Immature natural killer cell (primary cell): Measurements from ENCODE around the gene LTF. TPM values are rescaled to one million over a fixed set of nuclear protein-coding genes. Genes with fewer than 3 reads are reported as not detected.
"Not testable (repeated sequence)": the region's sequence is repeated elsewhere in the genome, so short reads cannot be mapped to it uniquely, and the experiment has no call there.

Experiments
- DNase-seq, 3 donors: peaks; one replicate each; pipeline ENCODE4 v3.0.0; 2022; ENCODE audit warnings: mixed read lengths in 1 of 3
- H3K27ac Mint-ChIP-seq, 6 donors: one replicate each; pipeline ENCODE4 v1.8.0; 2020; ENCODE audit warnings: mixed read lengths in 6 of 6, mild to moderate bottlenecking in 5 of 6, inconsistent platforms in 4 of 6, moderate library complexity in 3 of 6
- H3K27me3 Mint-ChIP-seq, 3 donors: one replicate each; pipeline ENCODE4 v1.8.0; 2020 to 2021; ENCODE audit warnings: low read depth in 3 of 3, mild to moderate bottlenecking in 3 of 3, mixed read lengths in 3 of 3, moderate library complexity in 3 of 3, inconsistent platforms in 1 of 3
- H3K36me3 Mint-ChIP-seq, 3 donors: one replicate each; pipeline ENCODE4 v1.8.0; 2020; ENCODE audit warnings: mixed read lengths in 3 of 3, inconsistent platforms in 2 of 3, mild to moderate bottlenecking in 2 of 3
- H3K4me1 Mint-ChIP-seq, 2 donors: one replicate each; pipeline ENCODE4 v1.8.0; 2020; ENCODE audit warnings: inconsistent platforms in 2 of 2, mild to moderate bottlenecking in 2 of 2, mixed read lengths in 2 of 2, moderate library complexity in 1 of 2
- H3K4me3 Mint-ChIP-seq, 5 donors: one replicate each; pipeline ENCODE4 v1.8.0; 2020; ENCODE audit warnings: mild to moderate bottlenecking in 5 of 5, mixed read lengths in 5 of 5, inconsistent platforms in 3 of 5, moderate library complexity in 3 of 5
- H3K9me3 Mint-ChIP-seq, 6 donors: one replicate each; pipeline ENCODE4 v1.8.0; 2020; ENCODE audit warnings: mild to moderate bottlenecking in 6 of 6, mixed read lengths in 6 of 6, inconsistent platforms in 4 of 6, moderate library complexity in 3 of 6
- polyA plus RNA-seq, 3 donors: library from polyadenylated mRNA; unstranded; fragments of 300-500 nt; fragmentation: Illumina TruSeq; gene quantifications; one replicate each; pipeline ENCODE4 v1.2.3, GENCODE V29; 2021

The LTF gene
- polyA plus RNA-seq, 3 donors from 2014 or later = not detected

GRCh38 chr3:46496746-46497555, 32.2 kb upstream of the LTF start:
- Mint-ChIP-seq H3K36me3 (no peaks in the 10 kb centered on the region), H3K9me3 (no peaks in the 10 kb centered on the region), H3K4me1 (no peaks in the 10 kb centered on the region), H3K27ac (no peak overlapping the region), H3K4me3 (no peak overlapping the region), H3K27me3 (peaks cover 1 to 8% (median 2%) of the 10 kb centered on the region in 3 donors)
- peak in 2 of 3 donors; percentile 9 to 14 for DNase-seq

GRCh38 chr3:46495901-46496456, 31.3 kb upstream of the LTF start:
- H3K36me3 Mint-ChIP-seq = no peaks in the 10 kb centered on the region
- H3K27ac Mint-ChIP-seq = no peak overlapping the region
- no peak overlapping the region for H3K4me3 Mint-ChIP-seq
- peaks cover 1 to 8% (median 2%) of the 10 kb centered on the region in 3 donors for H3K27me3 Mint-ChIP-seq
- H3K9me3 Mint-ChIP-seq = no peaks in the 10 kb centered on the region
- DNase-seq = no peak
- no peaks in the 10 kb centered on the region for H3K4me1 Mint-ChIP-seq

- H3K4me1 Mint-ChIP-seq, H3K4me3 Mint-ChIP-seq, H3K27me3 Mint-ChIP-seq, DNase-seq, H3K9me3 Mint-ChIP-seq, H3K36me3 Mint-ChIP-seq, H3K27ac Mint-ChIP-seq: not testable (repeated sequence)
These were observed 29.8 kb upstream of the LTF start for GRCh38 chr3:46494491-46494890.

GRCh38 chr3:46492890-46493547, 28.3 kb upstream of the LTF start:
- Mint-ChIP-seq H3K27me3 (peaks cover 1 to 8% (median 2%) of the 10 kb centered on the region in 3 donors), H3K4me3 (no peak overlapping the region), H3K27ac (peak overlapping the region in 1 of 6 donors; percentile 3), H3K4me1 (peaks cover 9 to 11% of the 10 kb centered on the region in 2 donors), H3K36me3 (no peaks in the 10 kb centered on the region), H3K9me3 (no peaks in the 10 kb centered on the region)
- no peak for DNase-seq

GRCh38 chr3:46491089-46492070, 26.7 kb upstream of the LTF start:
- no peaks in the 10 kb centered on the region for H3K36me3 Mint-ChIP-seq
- H3K4me3 Mint-ChIP-seq = no peak overlapping the region
- no peak for DNase-seq
- H3K27me3 Mint-ChIP-seq = peaks cover 1 to 4% (median 3%) of the 10 kb centered on the region in 3 donors
- no peaks in the 10 kb centered on the region for H3K9me3 Mint-ChIP-seq
- H3K4me1 Mint-ChIP-seq = peaks cover 9 to 11% of the 10 kb centered on the region in 2 donors
- no peak overlapping the region for H3K27ac Mint-ChIP-seq

GRCh38 chr3:46490338-46491084, 25.8 kb upstream of the LTF start:
- Mint-ChIP-seq H3K9me3 (no peaks in the 10 kb centered on the region), H3K4me1 (peaks cover 9 to 11% of the 10 kb centered on the region in 2 donors), H3K4me3 (no peak overlapping the region), H3K36me3 (no peaks in the 10 kb centered on the region), H3K27ac (no peak overlapping the region), H3K27me3 (peaks cover 0 to 1% (median 1%) of the 10 kb centered on the region in 3 donors)
- no peak for DNase-seq

- Mint-ChIP-seq H3K27ac (peak overlapping the region in 1 of 6 donors; percentile 0), H3K27me3 (peaks cover 0 to 1% (median 1%) of the 10 kb centered on the region in 3 donors), H3K4me3 (no peak overlapping the region), H3K9me3 (no peaks in the 10 kb centered on the region), H3K36me3 (no peaks in the 10 kb centered on the region), H3K4me1 (peaks cover 9 to 11% of the 10 kb centered on the region in 2 donors)
- DNase-seq = no peak
These were observed 25.2 kb upstream of the LTF start for GRCh38 chr3:46489875-46490274.

GRCh38 chr3:46489381-46489780, 24.7 kb upstream of the LTF start:
- Mint-ChIP-seq H3K36me3 (no peaks in the 10 kb centered on the region), H3K4me1 (peaks cover 9 to 11% of the 10 kb centered on the region in 2 donors), H3K27ac (no peak overlapping the region), H3K9me3 (no peaks in the 10 kb centered on the region), H3K4me3 (peak overlapping the region in 3 of 5 donors; percentile 55 to 73 (median 60)), H3K27me3 (peaks cover 0 to 1% (median 1%) of the 10 kb centered on the region in 3 donors)
- no peak for DNase-seq

- no peaks in the 10 kb centered on the region for H3K9me3 Mint-ChIP-seq
- H3K27me3 Mint-ChIP-seq = peaks cover 0 to 1% (median 1%) of the 10 kb centered on the region in 3 donors
- H3K4me1 Mint-ChIP-seq = peaks cover 9 to 11% of the 10 kb centered on the region in 2 donors
- H3K4me3 Mint-ChIP-seq = peak overlapping the region; percentile 40 to 73 (median 55)
- no peaks in the 10 kb centered on the region for H3K36me3 Mint-ChIP-seq
- peak overlapping the region in 2 of 6 donors; percentile 30 to 70 for H3K27ac Mint-ChIP-seq
- peak; percentile 79 to 83 (median 82) for DNase-seq
These were observed 24.1 kb upstream of the LTF start for GRCh38 chr3:46488735-46489361.

- H3K4me1 Mint-ChIP-seq = peaks cover 9 to 11% of the 10 kb centered on the region in 2 donors
- no peak for DNase-seq
- no peak overlapping the region for H3K27ac Mint-ChIP-seq
- no peak overlapping the region for H3K4me3 Mint-ChIP-seq
- H3K9me3 Mint-ChIP-seq = no peaks in the 10 kb centered on the region
- H3K36me3 Mint-ChIP-seq = no peaks in the 10 kb centered on the region
- H3K27me3 Mint-ChIP-seq = peaks cover 0 to 1% (median 0%) of the 10 kb centered on the region in 3 donors
These were observed 21.1 kb upstream of the LTF start for GRCh38 chr3:46485779-46486175.

GRCh38 chr3:46484911-46485778, 20.4 kb upstream of the LTF start:
- H3K27me3 Mint-ChIP-seq = peaks cover 0 to 1% (median 0%) of the 10 kb centered on the region in 3 donors

More at GRCh38 chr3:46484911-46485778, 20.4 kb upstream of the LTF start:
- Mint-ChIP-seq H3K9me3 (no peaks in the 10 kb centered on the region), H3K4me3 (no peak overlapping the region), H3K4me1 (peaks cover 9 to 11% of the 10 kb centered on the region in 2 donors), H3K36me3 (no peaks in the 10 kb centered on the region), H3K27ac (no peak overlapping the region)
- no peak for DNase-seq
